ENCODE data around the gene DISC1. TPM values are rescaled to one million over a fixed set of nuclear protein-coding genes. Genes with fewer than 3 reads are reported as not detected.

DISC1 gene
- total RNA-seq, 2 experiments from 2014 or later, result 3.5 to 5.0 TPM

- ATAC-seq, result no peak
- H3K36me3 Mint-ChIP-seq (ENCODE audit: low read depth), result no peaks in the 10 kb centered on the region
- ChIA-PET CTCF (no interaction called here), POLR2A (no interaction called here)
- H3K27me3 Mint-ChIP-seq, result no peaks in the 10 kb centered on the region
- no peaks in the 10 kb centered on the region for H3K4me1 Mint-ChIP-seq (ENCODE audit: low read depth)
- no peaks in the 10 kb centered on the region for H3K9me3 Mint-ChIP-seq
- intact Hi-C loops (cut with micrococcal nuclease), result no loop called here
- TF ChIP-seq, protein P1, sequence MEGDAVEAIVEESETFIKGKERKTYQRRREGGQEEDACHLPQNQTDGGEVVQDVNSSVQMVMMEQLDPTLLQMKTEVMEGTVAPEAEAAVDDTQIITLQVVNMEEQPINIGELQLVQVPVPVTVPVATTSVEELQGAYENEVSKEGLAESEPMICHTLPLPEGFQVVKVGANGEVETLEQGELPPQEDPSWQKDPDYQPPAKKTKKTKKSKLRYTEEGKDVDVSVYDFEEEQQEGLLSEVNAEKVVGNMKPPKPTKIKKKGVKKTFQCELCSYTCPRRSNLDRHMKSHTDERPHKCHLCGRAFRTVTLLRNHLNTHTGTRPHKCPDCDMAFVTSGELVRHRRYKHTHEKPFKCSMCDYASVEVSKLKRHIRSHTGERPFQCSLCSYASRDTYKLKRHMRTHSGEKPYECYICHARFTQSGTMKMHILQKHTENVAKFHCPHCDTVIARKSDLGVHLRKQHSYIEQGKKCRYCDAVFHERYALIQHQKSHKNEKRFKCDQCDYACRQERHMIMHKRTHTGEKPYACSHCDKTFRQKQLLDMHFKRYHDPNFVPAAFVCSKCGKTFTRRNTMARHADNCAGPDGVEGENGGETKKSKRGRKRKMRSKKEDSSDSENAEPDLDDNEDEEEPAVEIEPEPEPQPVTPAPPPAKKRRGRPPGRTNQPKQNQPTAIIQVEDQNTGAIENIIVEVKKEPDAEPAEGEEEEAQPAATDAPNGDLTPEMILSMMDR (IDR thresholded peaks at IDR 0.05), result no peak
- H3K4me3 Mint-ChIP-seq, result no peak overlapping the region
- H3K27ac Mint-ChIP-seq, result no peak overlapping the region
- DNase-seq, result no peak
These were observed 411.3 kb downstream of the DISC1 start for GRCh38 chr1:232037774-232038388.

- H3K4me3 Mint-ChIP-seq, result no peak overlapping the region
- DNase-seq (no peak), ATAC-seq (no peak)
- TF ChIP-seq, protein P1 (IDR thresholded peaks at IDR 0.05), result no peak
- no peak overlapping the region for H3K27ac Mint-ChIP-seq
- CTCF ChIA-PET, result no interaction called here
- H3K9me3 Mint-ChIP-seq, result no peaks in the 10 kb centered on the region
- H3K36me3 Mint-ChIP-seq (ENCODE audit: low read depth), result no peaks in the 10 kb centered on the region
- POLR2A ChIA-PET, result no interaction called here
- intact Hi-C loops (cut with micrococcal nuclease), result no loop called here
- H3K27me3 Mint-ChIP-seq, result no peaks in the 10 kb centered on the region
- no peaks in the 10 kb centered on the region for H3K4me1 Mint-ChIP-seq (ENCODE audit: low read depth)
These were observed 412.4 kb downstream of the DISC1 start for GRCh38 chr1:232038706-232039677.

DNA sequence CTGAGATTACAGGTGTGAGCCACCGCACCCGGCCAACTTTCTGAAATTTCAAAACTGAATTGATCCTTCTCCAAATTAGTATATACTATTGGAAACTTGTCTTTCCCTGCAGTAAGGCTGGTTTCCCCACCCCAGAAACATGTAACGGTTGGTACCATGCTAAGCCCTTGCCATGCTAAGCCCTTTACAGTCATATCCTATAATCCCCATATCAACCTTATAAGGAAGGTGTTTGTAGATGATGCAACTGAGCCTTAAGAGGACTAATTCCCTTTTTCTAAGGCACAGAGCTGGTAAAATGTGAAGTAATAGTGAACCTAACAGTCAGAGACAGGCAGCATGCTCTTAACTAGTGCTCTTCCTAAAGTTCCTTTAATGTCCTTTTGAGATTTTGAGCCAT, 413.7 kb downstream of the DISC1 start:
- Mint-ChIP-seq H3K9me3 (no peaks in the 10 kb centered on the region), H3K4me1 (ENCODE audit: low read depth) (no peaks in the 10 kb centered on the region), H3K27me3 (no peaks in the 10 kb centered on the region), H3K27ac (no peak overlapping the region), H3K36me3 (ENCODE audit: low read depth) (no peaks in the 10 kb centered on the region), H3K4me3 (no peak overlapping the region)
- DNase-seq, result no peak
- ATAC-seq, result no peak
- intact Hi-C loops (cut with micrococcal nuclease), result no loop called here
- TF ChIP-seq, protein P1 (IDR thresholded peaks at IDR 0.05), result no peak
- POLR2A ChIA-PET, result no interaction called here
- CTCF ChIA-PET, result no interaction called here

- ATAC-seq (no peak), DNase-seq (no peak)
- TF ChIP-seq, protein P1 (IDR thresholded peaks at IDR 0.05), result no peak
- Mint-ChIP-seq H3K36me3 (ENCODE audit: low read depth) (no peaks in the 10 kb centered on the region), H3K4me1 (ENCODE audit: low read depth) (no peaks in the 10 kb centered on the region), H3K9me3 (no peaks in the 10 kb centered on the region), H3K27ac (no peak overlapping the region), H3K27me3 (no peaks in the 10 kb centered on the region), H3K4me3 (no peak overlapping the region)
- ChIA-PET POLR2A (no interaction called here), CTCF (no interaction called here)
- intact Hi-C loops (cut with micrococcal nuclease), result no loop called here
These were observed 418.1 kb downstream of the DISC1 start for GRCh38 chr1:232044728-232045127.

All from activated CD8-positive, alpha-beta T cell treated with anti-CD3 and anti-CD28 coated beads for 36 hours (primary cell).